GM12873 (cell line): Measurements from ENCODE around the gene ITIH5.

Experiments
- TF ChIP-seq, protein P1 (sequence below): IDR thresholded peaks from 2 replicates; pipeline ENCODE4 v1.5.1; 2012; ENCODE audit warnings: low read depth, mild to moderate bottlenecking, moderate library complexity, low read length, control low read depth; ENCODE audit not compliant: insufficient read depth; ENCODE audit errors: missing control alignments

ITIH5 gene

DNA sequence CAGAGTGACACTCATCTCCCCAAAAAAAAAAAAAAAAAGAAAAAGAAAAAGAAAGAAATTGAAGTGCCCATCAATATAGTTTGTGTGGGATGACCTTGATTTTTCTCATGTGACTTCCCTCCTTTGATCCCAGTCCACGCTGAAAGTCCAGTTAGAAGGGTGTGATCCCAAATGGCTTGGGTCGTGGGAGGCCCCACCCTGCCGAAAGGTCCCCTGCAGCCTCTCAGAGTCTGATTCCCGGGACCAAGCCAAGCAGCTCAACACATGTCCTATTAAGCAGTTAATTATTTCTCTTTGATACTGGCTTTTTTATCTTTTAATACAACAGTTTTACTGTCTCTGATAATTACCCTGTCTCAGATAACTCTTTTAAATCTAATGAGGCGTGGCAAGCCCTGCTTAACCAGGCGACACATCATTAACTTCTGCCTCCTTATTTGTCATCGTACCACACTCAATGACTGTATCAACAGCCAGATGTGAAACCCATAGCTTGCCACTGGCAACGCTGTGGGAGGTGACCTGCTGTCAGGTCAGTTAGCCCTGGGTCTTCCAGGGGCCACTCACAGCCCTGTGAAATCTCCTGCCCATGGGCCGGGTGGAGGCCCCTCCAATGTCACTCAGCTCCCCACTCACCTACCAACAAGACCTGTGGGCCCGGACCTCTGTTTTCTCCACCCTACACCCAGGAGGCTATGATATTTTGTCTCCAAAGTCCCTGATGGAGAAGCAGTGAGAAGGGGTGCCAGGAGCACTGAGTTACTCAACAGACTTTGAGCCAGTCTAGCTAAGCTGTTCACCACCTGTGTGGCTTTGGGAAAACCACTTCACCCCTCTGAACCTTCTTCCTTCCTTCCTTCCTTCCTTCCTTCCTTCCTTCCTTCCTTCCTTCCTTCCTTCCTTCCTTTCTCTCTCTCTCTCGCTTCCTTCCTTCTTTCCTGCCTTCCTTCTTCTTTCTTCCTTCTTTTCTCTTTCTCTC is 146.0 kb downstream of the ITIH5 start:
- TF ChIP-seq, protein P1, sequence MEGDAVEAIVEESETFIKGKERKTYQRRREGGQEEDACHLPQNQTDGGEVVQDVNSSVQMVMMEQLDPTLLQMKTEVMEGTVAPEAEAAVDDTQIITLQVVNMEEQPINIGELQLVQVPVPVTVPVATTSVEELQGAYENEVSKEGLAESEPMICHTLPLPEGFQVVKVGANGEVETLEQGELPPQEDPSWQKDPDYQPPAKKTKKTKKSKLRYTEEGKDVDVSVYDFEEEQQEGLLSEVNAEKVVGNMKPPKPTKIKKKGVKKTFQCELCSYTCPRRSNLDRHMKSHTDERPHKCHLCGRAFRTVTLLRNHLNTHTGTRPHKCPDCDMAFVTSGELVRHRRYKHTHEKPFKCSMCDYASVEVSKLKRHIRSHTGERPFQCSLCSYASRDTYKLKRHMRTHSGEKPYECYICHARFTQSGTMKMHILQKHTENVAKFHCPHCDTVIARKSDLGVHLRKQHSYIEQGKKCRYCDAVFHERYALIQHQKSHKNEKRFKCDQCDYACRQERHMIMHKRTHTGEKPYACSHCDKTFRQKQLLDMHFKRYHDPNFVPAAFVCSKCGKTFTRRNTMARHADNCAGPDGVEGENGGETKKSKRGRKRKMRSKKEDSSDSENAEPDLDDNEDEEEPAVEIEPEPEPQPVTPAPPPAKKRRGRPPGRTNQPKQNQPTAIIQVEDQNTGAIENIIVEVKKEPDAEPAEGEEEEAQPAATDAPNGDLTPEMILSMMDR, result no peak

DNA sequence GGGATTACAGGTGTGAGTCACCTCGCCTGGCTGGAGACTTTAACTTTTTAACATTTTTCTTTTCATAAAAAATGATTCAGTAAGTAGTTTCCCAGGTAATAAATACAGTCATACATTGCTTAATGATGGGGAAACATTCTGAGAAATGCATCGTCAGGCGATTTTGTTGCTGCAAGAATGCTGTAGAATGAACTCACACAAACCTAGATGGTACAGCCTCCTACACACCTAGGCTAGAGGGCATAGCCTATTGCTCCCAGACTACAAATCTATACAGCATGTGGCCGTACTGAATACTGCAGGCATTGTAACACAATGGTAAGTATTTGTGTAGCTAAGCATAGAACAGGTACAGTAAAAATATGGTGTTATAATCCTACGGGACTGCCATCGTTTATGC is 147.4 kb downstream of the ITIH5 start:
- TF ChIP-seq, protein P1, result peak; percentile 22

DNA sequence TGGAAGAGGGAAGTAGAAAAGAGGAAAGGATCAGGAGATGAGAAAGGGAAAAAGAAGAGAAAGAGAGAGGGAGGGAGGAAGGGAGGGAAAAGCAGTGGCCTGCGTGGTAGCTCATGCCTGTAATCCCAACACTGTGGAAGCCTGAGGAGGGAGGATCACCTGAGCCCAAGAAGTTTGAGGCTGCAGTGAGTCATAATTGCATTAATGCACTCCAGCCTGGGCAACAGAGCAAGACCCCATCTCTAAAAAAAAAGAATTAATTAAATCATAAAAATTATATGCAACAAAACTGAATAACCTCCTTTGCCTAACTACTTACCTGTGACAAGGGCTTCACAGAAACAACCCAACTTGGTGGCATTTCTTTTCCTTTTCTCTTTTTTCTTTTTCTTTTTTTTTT is 148.1 kb downstream of the ITIH5 start:
- TF ChIP-seq, protein P1, result no peak

DNA sequence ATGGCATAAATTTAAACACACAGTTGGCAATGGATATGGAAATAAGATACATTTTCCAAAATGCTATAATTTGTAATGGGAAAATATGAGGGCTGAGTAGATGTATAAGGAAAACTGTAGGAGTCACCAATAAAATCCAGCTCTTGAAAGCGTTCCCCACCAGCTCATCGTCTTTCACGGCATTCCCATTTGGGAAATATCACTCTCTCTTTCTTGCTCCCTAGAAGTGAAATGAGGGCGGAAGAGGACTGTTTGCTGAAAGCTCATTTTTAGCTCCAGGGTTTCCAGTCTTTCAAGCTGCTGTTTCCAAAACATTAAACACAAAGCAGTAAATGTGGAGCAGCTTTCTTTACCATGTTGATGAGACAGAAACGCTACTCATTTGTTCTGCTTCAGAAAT is 151.3 kb downstream of the ITIH5 start:
- TF ChIP-seq, protein P1, result no peak

DNA sequence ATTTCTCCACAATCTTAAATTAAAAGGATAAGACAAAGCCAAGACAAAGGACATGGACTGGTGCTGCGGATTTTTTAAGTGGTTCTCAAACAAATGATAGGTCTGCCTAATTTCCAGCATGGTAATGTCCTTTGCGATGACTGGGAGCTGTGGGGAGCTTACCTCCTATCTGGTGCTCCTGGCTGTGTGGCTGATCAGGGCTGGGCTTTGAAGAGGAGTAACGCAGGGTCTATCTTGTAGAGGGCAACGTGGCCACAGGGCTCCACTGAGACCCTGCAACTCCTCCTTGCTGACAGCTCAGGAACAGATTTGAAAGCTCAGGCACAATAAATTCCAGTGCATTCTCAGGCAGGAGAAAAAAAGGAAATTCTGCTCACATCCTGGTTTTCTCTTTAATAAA is 152.8 kb downstream of the ITIH5 start:
- TF ChIP-seq, protein P1, result no peak

DNA sequence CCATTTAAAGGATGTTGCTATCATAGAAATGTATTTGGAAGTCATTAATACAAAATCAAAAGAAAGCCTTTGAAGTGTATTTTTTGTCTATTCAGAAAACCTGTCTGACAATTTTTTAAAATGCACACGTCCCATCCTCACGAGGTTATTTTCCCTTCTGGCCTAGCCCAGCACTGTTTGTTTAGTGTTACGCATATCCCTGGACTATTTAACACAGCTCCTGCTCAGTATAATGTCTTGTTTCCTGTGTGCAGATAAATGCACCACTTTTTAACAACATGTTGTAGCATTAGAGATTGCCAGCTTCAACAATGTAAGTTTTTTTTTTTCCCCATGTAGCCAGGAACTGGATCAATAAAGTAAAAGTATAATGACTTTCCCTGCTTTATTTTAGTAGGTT is 153.3 kb downstream of the ITIH5 start:
- TF ChIP-seq, protein P1, result no peak

GRCh38 chr10:7512487-7512886 is 154.3 kb downstream of the ITIH5 start:
- TF ChIP-seq, protein P1, result no peak
